ENCODE results near the gene CTXN2.

CTXN2 gene

DNA sequence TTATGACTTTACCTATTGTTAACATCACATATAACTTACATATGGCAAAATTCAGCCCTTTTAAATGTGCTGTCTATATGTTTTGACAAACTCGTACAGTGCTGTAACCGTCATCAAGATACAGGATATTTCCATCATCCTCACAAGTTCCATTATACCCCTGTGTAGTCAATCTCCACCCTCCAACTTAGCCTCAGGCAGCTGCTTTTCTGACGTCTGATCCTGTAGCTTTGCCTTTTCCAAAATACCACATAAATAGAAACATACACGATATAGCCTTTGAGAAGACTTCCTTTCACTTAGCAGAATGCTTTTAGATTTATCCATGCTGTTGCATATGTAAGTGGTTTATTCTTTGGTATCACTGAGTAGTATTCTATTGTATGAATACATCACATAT is 61.7 kb downstream of the CTXN2 start:
- Mint-ChIP-seq H3K27me3 (peaks cover 8% of the 10 kb centered on the region), H3K9me3 (no peaks in the 10 kb centered on the region), H3K27ac (no peak overlapping the region), H3K36me3 (no peaks in the 10 kb centered on the region), H3K4me1 (no peaks in the 10 kb centered on the region), H3K4me3 (no peak overlapping the region)
